DND-41 (cell line): ENCODE data around the gene PAPPA.

Experiments
- CTCF ChIP-seq: IDR thresholded peaks from 2 replicates; pipeline ENCODE4 v1.5.1; 2012; ENCODE audit warnings: borderline replicate concordance, low read length, moderate library complexity, mild to moderate bottlenecking; ENCODE audit not compliant: poor library complexity, severe bottlenecking; ENCODE audit errors: extremely low read depth
- EZH2 ChIP-seq: IDR thresholded peaks from 3 replicates; pipeline ENCODE4 v1.6.1; 2012; ENCODE audit warnings: borderline replicate concordance, low read depth, mild to moderate bottlenecking, moderate library complexity, low read length, inconsistent platforms; ENCODE audit not compliant: severe bottlenecking

GRCh38 chr9:116236979-116237378 is 83.4 kb downstream of the PAPPA start:
- TF ChIP-seq CTCF (no peak), EZH2 (no peak)
